ENCODE results near the gene AKAP13.

DNA sequence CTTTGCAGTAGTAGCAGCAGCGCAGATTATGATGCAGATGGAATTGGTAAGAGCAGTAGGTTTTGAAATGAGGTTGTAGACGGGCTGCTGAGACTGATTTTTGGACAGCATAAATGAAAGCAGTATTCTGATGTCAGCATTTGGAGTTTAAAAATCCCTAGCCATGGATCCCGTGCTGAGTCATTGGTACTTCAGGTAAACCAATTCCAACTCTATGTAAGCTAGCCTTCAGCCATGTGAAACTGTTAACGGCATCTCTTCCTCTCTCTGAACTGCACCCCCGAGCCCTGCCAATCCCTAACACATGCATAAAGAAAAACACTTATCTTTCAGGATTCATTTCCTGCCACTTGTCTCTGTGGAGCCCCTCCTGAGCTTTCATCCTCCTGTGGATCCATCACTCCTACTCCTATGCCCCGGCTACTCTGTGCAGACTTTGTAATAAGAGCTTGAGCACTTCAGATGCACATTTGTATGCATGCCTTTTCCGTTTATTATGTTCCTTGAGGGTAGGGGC is 119.0 kb downstream of the AKAP13 start:
- TF ChIP-seq SUZ12 (IDR thresholded peaks at IDR 0.05): no peak
- no peak for TF ChIP-seq HDGF (IDR thresholded peaks at IDR 0.05; ENCODE audit: borderline replicate concordance)
- no peak for TF ChIP-seq FOXM1 (IDR thresholded peaks at IDR 0.05; ENCODE audit: borderline replicate concordance)
- no peak for TF ChIP-seq SP1 (IDR thresholded peaks at IDR 0.05)
- no peak for TF ChIP-seq FOXK2 (IDR thresholded peaks at IDR 0.05)
- no peak for TF ChIP-seq ARNT (IDR thresholded peaks at IDR 0.05)
- no peak for TF ChIP-seq L3MBTL2 (conservative IDR thresholded peaks at IDR 0.05)
- no peak for TF ChIP-seq TARDBP (IDR thresholded peaks at IDR 0.05)

Measured in HEK293T (cell line).